HepG2 (cell line): ENCODE results near the gene DNM3. TPM values are rescaled to one million over a fixed set of nuclear protein-coding genes. Genes with fewer than 3 reads are reported as not detected.

Source experiments
- ATAC-seq: fragments of 200-7000 bp; cut with Tn5 transposase; 3 replicates; pipeline ENCODE4 v1.9.1; 2020; ENCODE audit warnings: mild to moderate bottlenecking, moderate library complexity
- BruUV-seq: library from RNA; stranded (reverse); fragments of 400-500 nt; replicated peaks from 2 replicates; lab custom pipeline; 2021; lab: Mats Ljungman, UMichigan
- CTCF ChIA-PET: fragments of 300-600 bp; formaldehyde crosslinking; extraction: SDS; loops from one replicate; lab custom pipeline; 2021; ENCODE audit warnings: low total read pairs, inconsistent platforms, low intra/inter-chr PET ratio; lab: Yijun Ruan, JAX
- POLR2A ChIA-PET: fragments of 350-600 bp; sonication (Branson Sonifier 250); formaldehyde crosslinking; loops from one replicate; lab custom pipeline; 2020; ENCODE audit warnings: antibody characterized with exemption, inconsistent platforms; lab: Yijun Ruan, JAX
- DNase-seq: peaks from one replicate; pipeline ENCODE4 v3.0.0-alpha.2; 2015; ENCODE audit warnings: low spot score
- FAIRE-seq: peaks from 3 replicates; lab custom pipeline; 2011; peaks lifted over from hg19 to GRCh38; lab: Jason Lieb, UNC
- H2AFZ ChIP-seq: one replicate; pipeline ENCODE4 v1.6.1; 2011; ENCODE audit warnings: low read length, inconsistent platforms
- H3K27ac ChIP-seq: fragments of 300-600 bp; 3 replicates; pipeline ENCODE4 v1.8.0; 2011; ENCODE audit warnings: mixed run types, mild to moderate bottlenecking, mixed read lengths, low read length, inconsistent platforms; ENCODE audit not compliant: insufficient read depth; ENCODE audit errors: extremely low read length
- H3K27me3 ChIP-seq, 2 experiments: fragments of 200-600 bp in 1 of 2; 2 replicates in 1 of 2; 3 replicates in 1 of 2; pipeline versions ENCODE4 v1.6.0 to v1.8.0; 2011; ENCODE audit warnings: low read length in 2 of 2, mild to moderate bottlenecking in 2 of 2, moderate library complexity in 2 of 2, inconsistent platforms in 1 of 2; ENCODE audit not compliant: insufficient read depth in 2 of 2, control insufficient read depth in 1 of 2
- H3K36me3 ChIP-seq, 2 experiments: fragments of 200-600 bp in 1 of 2; replicated peaks in 1 of 2; 2 replicates in 1 of 2; 3 replicates in 1 of 2; pipeline versions ENCODE4 v1.5.1 to v1.8.0; 2011; ENCODE audit warnings: low read length in 2 of 2, inconsistent platforms in 1 of 2; ENCODE audit not compliant: insufficient read depth in 2 of 2, control insufficient read depth in 1 of 2
- H3K4me1 ChIP-seq: 2 replicates; pipeline ENCODE4 v1.5.1; 2012; ENCODE audit warnings: low read length, inconsistent platforms; ENCODE audit not compliant: insufficient read depth
- H3K4me2 ChIP-seq: 2 replicates; pipeline ENCODE4 v1.6.0; 2011; ENCODE audit warnings: low read depth, low read length, inconsistent platforms
- H3K4me3 ChIP-seq, 3 experiments: fragments of 200-600 bp in 1 of 3; sonication (generic), shearing (Covaris generic) in 1 of 3; replicated peaks in 1 of 3; 2 replicates each; pipeline ENCODE4 v1.5.1; 2011 to 2016; ENCODE audit warnings: low read length in 3 of 3, inconsistent platforms in 2 of 3, low read depth in 2 of 3, mild to moderate bottlenecking in 2 of 3, control low read depth in 1 of 3, mixed read lengths in 1 of 3; ENCODE audit not compliant: insufficient read depth in 1 of 3
- H3K79me2 ChIP-seq: one replicate; pipeline ENCODE4 v1.6.1; 2011; ENCODE audit warnings: low read length, inconsistent platforms; ENCODE audit not compliant: insufficient read depth
- H3K9ac ChIP-seq: 2 replicates; pipeline ENCODE4 v1.6.0; 2011; ENCODE audit warnings: mild to moderate bottlenecking, low read depth, low read length, inconsistent platforms; ENCODE audit not compliant: insufficient read depth
- H3K9me3 ChIP-seq: 2 replicates; pipeline ENCODE4 v1.5.1; 2012; ENCODE audit warnings: mild to moderate bottlenecking, low read length
- H4K20me1 ChIP-seq: 2 replicates; pipeline ENCODE4 v1.6.0; 2011; ENCODE audit warnings: inconsistent platforms, mild to moderate bottlenecking, low read length, moderate library complexity; ENCODE audit not compliant: insufficient read depth
- KDM4B ChIP-seq: sonication (generic); formaldehyde crosslinking; IDR thresholded peaks from 2 replicates; pipeline ENCODE4 v1.4.0; 2020; ENCODE audit warnings: missing genetic modification reagents
- SP2 ChIP-seq: sonication (generic); formaldehyde crosslinking; IDR thresholded peaks from 2 replicates; pipeline ENCODE4 v1.5.1; 2020; ENCODE audit warnings: mild to moderate bottlenecking, missing genetic modification reagents
- ZFP36L2 ChIP-seq: sonication (generic); formaldehyde crosslinking; IDR thresholded peaks from 2 replicates; pipeline ENCODE4 v1.4.0; 2020; ENCODE audit warnings: missing genetic modification reagents
- ZFP41 ChIP-seq: sonication (generic); formaldehyde crosslinking; IDR thresholded peaks from 2 replicates; pipeline ENCODE4 v1.4.0; 2020; ENCODE audit warnings: mild to moderate bottlenecking, missing genetic modification reagents, borderline replicate concordance
- ZNF143 ChIP-seq: sonication (generic); formaldehyde crosslinking; IDR thresholded peaks from 2 replicates; pipeline ENCODE4 v1.4.0; 2020; ENCODE audit warnings: missing genetic modification reagents
- WGBS: methylation state at CpG from one replicate; pipeline ENCODE4 v1.1.6; 2017; ENCODE audit warnings: low lambda C conversion rate; 5-methylcytosine and 5-hydroxymethylcytosine counted together
- in situ Hi-C: cut with HindIII; loops from 2 replicates; pipeline ENCODE4 v1.10.0; 2017; ENCODE audit warnings: low pct_unique_long_range_greater_than_20kb; ENCODE audit not compliant: extremely low pct_ligation_motif_present
- intact Hi-C: fragments of 100-400 bp; cut with micrococcal nuclease; formaldehyde crosslinking; loops from one replicate; pipeline ENCODE4 v1.10.0; 2022; ENCODE audit not compliant: unreplicated experiment
- polyA plus RNA-seq, 8 experiments: library from polyadenylated mRNA; depleted of rRNA in 3 of 8; stranded (reverse) in 7 of 8; unstranded in 1 of 8; fragments of >200 nt; fragmentation: Illumina TruSeq in 4 of 8; extraction: Trizol in 4 of 8; gene quantifications; 2 replicates each; pipeline versions ENCODE4 v1.2.1 to v1.2.3, GENCODE V29; 2011 to 2016; ENCODE audit warnings: low read depth in 4 of 8, missing spikeins in 1 of 8, mixed read lengths in 1 of 8; ENCODE audit not compliant: insufficient read depth in 1 of 8
- total RNA-seq, 5 experiments: library from RNA; depleted of rRNA; stranded (reverse); fragments of >200 nt; fragmentation: Illumina TruSeq; extraction: Trizol; gene quantifications; 2 replicates each; pipeline ENCODE4 v1.2.3, GENCODE V29; 2016; ENCODE audit warnings: low read depth in 1 of 5
- TF ChIP-seq, protein P1 (sequence below): sonication (generic); formaldehyde crosslinking; conservative IDR thresholded peaks from 2 replicates; pipeline ENCODE4 v1.4.0; 2020; ENCODE audit warnings: missing genetic modification reagents
- TF ChIP-seq, protein P2 (sequence below): sonication (generic); IDR thresholded peaks from 2 replicates; pipeline ENCODE4 v1.6.1; 2016; ENCODE audit warnings: low read depth, borderline replicate concordance

Gene DNM3
- total and polyA plus RNA-seq, 2 of the 13 experiments (the other 11 are each of a cell fraction or from before 2014, with no cell fraction given): 0.05 TPM; not detected in 1

DNA sequence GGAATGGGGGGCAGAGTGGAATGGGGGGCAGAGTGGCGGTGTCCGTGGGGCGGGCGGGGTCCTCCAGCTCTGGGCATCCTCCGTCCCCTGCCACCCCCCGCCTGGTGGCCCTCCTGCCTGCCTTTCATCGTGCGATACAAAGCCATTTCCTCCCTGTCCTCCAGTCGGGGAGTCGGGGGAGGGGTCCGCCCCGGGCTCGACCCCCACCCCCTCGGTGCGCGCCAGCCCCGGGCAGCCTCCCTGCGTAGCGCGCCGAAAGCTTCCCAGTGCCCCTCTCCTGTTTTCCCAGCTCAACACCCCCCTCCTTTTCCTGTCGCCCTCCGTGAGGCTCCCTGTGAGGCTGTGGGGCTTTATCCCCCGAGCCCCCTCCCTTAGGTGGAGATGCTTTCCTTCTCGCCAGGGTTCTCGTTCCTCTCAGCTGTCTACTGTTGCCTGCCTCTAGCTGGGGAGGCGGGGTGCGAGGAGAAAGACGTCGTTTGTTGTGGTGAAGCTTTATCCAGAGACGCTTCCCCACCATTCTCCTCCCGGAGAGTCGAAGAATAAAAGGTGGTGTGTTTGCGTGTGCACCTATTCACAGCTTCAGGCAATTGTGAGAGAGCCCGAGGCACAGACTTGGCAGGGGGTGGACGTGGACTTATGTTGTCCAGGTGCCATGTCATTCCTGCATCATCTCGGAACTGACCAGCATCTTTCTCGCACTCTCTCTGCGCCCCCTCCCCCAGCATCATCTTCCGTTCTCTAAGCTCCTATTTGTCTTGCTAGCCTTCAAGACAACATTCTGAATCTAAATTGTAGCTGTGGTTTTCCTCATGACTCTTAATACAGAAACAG, 848 bp downstream of the DNM3 start:
- no peak overlapping the region for H3K4me3 ChIP-seq
- H3K36me3 ChIP-seq: no peaks in the 10 kb centered on the region
- no peak overlapping the region for H2AFZ ChIP-seq
- H3K27ac ChIP-seq: no peak overlapping the region
- CTCF ChIA-PET: no interaction called here
- no peaks in the 10 kb centered on the region for H4K20me1 ChIP-seq
- H3K27me3 ChIP-seq: 0 out of 5 replicates have a peak, but pooled peaks cover 0 to 5% of the 10 kb centered on the region in 2 experiments
- H3K9ac ChIP-seq: no peak overlapping the region
- H3K4me1 ChIP-seq: no peaks in the 10 kb centered on the region
- in situ Hi-C loops: no loop called here
- no TSS peak for BruUV-seq
- POLR2A ChIA-PET: no interaction called here
- intact Hi-C loops: no loop called here
- no peak for DNase-seq
- no peak for FAIRE-seq
- no peaks in the 10 kb centered on the region for H3K9me3 ChIP-seq
- WGBS: 35% methylated on average over 19 of the region's 40 CpGs
- TF ChIP-seq ZNF143 (CRISPR knock-in tag): no peak
- TF ChIP-seq, protein P1, sequence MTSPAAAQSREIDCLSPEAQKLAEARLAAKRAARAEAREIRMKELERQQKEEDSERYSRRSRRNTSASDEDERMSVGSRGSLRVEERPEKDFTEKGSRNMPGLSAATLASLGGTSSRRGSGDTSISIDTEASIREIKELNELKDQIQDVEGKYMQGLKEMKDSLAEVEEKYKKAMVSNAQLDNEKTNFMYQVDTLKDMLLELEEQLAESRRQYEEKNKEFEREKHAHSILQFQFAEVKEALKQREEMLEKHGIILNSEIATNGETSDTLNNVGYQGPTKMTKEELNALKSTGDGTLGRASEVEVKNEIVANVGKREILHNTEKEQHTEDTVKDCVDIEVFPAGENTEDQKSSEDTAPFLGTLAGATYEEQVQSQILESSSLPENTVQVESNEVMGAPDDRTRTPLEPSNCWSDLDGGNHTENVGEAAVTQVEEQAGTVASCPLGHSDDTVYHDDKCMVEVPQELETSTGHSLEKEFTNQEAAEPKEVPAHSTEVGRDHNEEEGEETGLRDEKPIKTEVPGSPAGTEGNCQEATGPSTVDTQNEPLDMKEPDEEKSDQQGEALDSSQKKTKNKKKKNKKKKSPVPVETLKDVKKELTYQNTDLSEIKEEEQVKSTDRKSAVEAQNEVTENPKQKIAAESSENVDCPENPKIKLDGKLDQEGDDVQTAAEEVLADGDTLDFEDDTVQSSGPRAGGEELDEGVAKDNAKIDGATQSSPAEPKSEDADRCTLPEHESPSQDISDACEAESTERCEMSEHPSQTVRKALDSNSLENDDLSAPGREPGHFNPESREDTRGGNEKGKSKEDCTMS: no peak
- TF ChIP-seq, protein P2, sequence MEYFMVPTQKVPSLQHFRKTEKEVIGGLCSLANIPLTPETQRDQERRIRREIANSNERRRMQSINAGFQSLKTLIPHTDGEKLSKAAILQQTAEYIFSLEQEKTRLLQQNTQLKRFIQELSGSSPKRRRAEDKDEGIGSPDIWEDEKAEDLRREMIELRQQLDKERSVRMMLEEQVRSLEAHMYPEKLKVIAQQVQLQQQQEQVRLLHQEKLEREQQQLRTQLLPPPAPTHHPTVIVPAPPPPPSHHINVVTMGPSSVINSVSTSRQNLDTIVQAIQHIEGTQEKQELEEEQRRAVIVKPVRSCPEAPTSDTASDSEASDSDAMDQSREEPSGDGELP: no peak
- TF ChIP-seq KDM4B: no peak
- TF ChIP-seq ZFP36L2 (CRISPR knock-in tag): no peak
- no peak for TF ChIP-seq SP2 (CRISPR knock-in tag)
- TF ChIP-seq ZFP41 (CRISPR knock-in tag): no peak
- no peak for ATAC-seq
- H3K79me2 ChIP-seq: no peaks in the 10 kb centered on the region
- H3K4me2 ChIP-seq: no peak overlapping the region
